ENCODE data around the gene FSTL5.

Gene FSTL5

DNA sequence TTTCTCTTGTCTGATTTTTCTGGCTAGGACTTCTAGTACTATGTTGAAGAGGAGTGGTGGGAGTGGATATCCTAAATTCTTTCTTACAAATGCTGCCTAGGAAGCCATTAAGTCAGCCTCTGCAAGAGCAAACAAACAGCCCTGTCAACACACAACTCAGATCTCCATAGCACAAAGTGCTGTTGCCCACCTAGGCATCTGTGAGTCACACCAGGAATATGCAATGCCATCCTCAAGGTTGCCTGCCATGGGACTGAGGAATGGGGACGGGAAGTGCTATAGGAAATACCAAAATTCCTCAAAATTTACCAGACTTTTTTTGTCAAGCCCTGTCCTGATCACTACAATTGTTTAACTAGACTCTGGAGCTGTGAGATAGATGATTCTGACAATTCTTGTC, 466.9 kb downstream of the FSTL5 start:
- DNase-seq = no peak

DNA sequence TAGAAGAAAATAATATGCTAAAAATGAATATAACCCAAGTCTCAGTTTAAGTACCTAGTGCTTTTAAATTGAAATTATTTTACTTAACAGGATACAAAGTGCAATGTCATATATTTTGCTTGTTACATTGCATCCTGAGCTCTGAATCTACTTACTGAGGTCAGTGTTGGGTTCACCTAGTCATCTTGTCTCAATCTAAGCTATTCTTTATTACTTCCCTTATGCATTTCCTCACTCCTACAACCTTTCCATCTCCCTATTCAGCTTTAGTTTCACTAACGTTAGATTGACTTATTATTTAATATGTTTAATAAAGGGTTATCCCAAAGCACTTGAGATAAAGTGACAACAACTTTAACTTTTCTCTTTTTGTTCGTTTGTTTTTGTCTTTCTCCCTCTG, 483.7 kb downstream of the FSTL5 start:
- DNase-seq = no peak

DNA sequence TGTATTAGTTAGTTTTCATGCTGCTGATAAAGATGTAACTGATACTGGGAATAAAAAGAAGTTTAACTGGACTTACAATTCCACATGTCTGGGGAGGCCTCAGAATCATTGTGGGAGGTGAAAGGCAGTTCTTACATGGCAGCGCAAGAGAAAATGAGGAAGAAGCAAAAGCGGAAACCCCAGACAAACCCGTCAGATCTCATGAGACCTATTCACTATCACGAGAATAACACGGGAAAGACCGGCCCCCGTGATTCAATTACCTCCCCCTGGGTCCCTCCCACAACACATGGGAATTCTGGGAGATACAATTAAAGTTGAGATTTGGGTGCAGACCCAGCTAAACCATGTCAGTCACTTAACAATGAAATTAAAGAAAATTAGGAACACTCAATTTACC, 499.1 kb downstream of the FSTL5 start:
- DNase-seq = peak in 1 of 3 donors; percentile 10

DNA sequence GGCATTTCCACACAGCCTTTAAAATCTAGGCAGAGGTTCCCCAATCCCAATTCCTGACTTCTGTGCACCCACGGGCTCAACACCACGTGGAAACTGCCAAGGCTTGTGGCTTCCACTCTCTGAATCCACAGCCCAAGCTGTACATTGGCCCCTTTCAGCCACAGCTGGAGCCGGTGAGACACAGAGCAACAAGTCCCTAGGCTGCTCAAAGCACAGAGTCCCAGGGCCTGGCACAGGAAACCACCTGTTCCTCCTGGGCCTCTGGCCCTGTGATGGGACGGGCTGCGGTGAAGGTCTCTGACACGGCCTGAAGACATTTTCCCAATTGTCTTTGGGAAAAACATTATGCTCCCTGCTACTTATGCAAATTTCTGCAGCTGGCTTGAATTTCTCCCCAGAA, 500.0 kb downstream of the FSTL5 start:
- no peak for DNase-seq

DNA sequence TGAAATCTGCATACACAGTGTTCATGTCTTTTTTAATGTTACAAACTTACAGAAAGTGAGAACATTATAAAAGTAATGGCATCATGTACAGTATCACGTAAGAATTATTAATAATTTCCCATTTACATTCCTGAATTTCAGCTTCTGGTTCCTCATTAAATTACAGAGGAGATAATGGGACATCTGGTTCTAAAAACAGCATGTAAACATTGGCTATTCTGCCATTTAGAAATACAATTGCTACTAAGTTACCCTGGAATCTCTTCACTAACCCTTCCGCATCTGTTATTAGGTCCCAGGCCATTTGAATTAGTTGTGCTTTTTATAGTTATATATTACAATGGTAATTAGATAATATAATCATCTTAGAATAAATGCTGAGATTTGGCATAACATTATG, 505.1 kb downstream of the FSTL5 start:
- no peak for DNase-seq

DNA sequence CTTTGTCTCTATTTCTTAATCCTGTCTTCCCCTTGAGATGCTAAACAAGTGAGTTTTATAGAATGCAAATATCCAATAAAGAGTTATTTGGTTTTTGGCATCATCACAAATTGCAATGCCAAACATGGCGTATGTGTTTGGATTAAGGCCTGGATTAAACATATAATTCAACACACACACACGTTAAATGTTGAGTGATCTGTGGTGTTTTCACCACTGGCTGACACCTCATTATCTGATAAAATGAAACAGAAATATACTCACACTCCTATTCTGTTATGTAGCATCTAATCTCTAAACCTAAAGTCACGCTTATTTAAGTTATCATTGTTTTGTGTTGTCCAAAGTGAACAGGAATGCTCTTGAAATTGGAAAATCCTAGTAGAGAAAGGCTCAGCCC, 506.2 kb downstream of the FSTL5 start:
- DNase-seq = no peak

DNA sequence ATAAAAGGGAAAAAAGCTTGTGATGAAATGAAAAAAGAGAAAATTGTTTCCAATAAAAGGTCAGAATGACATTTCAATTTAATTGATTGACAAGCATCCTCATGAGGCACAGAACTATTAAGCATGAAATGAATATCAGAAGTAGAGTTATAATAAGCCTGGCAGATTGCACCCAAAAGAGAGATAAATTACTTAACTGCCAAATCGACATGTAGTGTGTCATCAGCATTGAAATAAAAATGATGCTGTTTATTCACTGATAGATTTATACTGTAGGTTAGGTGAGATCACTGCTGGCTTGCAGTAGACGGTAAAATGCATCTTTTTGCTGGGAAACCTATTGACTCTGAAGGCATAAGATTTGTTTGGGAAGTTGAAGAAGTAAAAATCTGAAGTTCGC, 507.2 kb downstream of the FSTL5 start:
- no peak for DNase-seq

DNA sequence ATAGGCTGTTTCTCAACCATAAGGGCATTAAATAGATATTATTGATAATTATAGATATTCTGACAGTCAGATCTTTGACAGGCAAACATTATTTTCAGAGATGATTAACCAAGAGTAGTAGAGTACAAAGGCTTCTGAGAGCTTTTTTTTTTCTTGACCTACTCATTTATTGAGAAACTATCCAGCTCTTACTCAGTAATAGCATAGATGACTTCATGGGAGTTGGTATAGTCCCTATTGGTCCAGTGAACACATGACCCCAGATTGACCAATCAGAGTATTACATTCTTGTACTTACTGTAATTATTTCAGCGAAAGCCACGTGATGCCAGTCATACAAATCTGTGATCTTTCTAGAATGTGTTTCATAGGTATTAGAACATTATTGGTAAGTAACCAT, 508.7 kb downstream of the FSTL5 start:
- DNase-seq = peak in 2 of 3 donors; percentile 15 to 34

DNA sequence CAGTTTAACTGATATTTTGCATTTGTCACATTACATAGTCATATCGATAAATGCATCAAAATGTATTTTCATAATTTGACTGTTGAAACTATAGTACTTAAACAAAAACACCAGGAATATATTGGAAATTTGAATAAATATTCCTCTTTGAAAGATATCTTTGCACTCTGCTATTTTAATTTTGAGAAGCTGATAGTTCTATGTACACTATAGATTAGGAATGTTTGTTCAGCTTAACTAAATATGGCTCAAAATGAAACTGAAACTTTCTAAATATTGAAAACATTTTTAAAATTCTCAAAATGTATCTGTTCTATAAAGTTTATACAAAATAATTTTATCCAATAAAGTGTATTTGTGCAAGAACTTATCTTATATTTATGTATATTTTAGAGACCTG, 510.1 kb downstream of the FSTL5 start:
- no peak for DNase-seq

DNA sequence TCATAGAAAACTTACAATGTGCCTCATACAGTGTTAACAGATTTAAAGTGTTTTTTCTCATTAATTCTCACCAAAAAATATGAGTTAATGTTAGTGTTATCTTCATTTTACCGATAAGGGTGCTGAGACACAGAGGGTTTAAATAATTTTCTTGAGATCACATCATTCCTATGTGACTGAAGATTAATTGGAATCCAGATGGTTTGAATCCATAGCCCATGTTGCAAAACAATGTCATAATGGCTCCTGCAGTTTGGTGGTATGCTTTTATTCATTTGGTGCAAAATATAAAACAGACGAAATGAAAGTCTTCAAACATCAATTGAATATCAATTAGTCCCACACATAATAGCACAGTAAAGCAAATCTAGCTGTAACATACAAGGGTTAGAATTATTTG, 512.2 kb downstream of the FSTL5 start:
- DNase-seq = no peak

DNA sequence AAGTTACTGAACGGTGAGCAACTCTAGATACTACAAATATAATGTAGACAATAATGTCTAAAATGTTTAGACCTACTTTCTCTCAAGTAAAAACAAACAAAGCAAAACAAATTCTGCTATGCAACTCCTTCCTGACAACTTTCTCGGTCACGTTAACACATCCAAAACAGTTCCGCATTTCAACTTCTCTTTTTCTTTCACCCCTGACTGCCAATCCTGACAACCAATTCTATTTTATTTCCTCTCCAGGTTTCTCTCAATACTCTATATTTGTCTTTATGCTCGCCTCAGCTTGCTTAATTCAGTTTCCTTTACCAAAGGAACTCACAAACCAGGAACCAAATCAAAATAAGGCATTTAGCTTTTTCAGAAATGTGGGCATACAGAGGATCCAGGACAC, 513.0 kb downstream of the FSTL5 start:
- peak; percentile 46 to 70 (median 66) for DNase-seq

DNA sequence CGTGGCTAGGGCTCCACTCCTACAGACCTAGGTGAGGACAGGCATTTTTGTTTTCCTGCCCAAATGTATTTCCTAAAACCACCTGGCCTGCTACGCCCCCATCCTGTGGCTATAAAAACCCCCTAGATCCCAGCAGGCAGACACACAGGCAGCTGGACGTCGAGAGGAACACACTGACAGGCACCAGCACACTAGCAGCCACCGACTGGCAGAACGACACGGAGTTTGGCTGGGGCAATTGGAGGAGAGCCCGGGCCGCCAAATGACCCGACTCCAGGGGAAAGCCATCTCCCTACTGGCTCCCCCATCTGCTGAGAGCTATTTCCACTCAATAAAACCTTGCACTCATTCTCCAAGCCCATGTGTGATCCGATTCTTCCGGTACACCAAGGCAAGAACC, 516.0 kb downstream of the FSTL5 start:
- no peak for DNase-seq

DNA sequence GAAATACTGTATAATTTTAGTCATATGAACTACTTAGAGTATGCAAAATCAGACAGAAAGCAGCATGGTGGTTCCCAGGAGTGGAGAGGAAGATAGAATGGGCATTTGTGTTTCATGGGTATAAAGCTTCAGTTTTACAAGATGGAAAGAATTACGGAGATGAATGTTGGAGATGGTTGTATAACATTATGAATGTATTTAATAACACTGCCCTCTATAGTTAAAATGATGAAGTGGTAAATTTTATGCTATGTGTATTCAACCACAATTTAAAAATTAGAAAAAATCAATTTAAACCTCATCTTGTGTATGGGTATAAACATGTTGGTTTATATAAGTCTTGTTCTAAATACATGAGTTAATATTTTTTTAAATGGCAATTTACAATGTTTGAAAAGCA, 521.1 kb downstream of the FSTL5 start:
- DNase-seq = peak in 2 of 3 donors; percentile 23 to 45

DNA sequence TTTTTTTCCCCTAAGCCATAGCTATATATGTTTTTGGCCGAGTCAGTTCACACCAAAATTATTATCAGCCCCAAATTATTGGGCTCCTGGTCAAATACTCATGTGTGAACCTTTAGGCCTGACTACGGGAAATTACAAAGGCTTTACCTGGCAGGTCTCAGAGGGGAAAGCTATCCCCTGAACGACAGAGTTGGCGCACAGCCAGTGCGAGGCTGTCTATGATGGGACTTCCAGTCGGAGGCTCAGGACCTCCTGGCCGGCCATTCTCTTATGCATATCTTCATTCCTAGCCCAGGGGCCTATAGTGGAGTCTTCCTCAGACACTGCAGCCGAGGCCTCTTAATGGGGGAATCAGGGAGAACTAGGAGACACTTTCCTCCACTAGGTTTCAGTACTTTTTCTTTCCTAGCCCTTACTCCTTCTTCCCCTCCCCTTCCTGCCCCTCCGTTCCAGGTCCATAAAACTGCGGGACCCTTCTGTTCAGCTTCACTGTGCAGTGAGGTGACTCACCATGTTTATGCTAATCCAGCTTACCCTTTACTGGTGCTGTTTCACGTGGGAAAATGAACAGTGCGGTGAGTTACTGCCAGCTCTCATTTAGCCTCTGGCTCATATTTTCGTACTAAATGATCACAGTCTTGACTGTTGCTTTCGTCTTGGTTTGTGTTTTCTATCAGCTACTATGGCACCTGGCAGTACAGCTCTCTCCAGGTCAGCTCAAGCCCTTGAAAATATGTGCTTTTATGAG, 533.9 kb downstream of the FSTL5 start:
- no peak for DNase-seq

DNA sequence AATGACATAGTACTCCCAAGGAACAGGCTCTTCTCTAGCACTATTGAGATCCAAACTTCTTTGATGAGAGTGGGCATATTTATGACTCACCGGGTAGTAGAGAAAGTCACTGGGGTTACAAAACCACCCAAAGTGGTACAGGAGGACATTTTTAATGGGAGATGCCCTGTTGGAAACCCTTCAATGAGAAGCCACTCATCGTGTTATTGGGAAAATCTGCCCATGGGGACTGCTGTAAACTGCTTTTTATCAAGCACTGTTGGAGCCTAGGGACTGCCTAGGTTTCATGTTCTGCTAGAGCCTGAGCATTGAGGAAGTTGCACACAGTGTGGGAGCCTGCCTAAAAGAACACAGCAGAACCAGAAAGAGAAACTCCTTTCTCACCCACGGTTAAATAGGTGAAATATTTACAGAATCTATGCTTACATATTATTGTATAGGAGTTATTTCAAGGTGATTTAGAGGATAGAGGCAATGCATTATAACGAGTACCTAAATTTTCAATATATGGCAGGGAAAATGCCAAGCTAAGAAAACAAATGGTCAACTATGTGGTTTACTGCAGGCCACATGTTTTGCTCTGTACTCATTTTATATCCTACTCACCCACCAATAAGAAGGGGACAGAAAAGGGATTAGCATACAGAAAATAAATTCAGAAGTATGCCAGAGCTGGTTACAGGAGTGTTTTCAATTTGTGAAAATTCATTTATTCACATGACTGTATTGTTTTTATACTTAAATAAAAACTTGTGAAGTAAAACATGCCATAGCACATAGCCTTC, 559.1 kb downstream of the FSTL5 start:
- DNase-seq = peak; percentile 38 to 51 (median 47)

DNA sequence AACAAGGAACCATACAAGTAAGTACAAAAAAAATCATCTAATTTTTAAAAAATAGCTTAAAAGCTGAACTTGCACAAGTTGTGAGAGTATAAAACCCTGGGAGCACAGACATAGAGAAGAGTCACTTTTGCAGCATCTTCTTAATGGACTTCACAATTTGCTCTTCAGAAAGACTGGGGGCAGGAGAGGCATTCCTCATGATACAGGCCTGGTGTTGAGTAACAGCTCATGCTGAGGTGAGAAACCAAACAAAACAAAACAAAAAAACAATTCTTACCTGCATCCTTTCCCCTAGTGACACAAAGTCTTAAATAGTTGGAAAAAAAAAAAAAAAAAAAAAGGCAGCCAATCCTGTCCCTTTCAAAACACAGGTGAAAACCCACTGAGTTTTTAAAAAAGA, 562.8 kb downstream of the FSTL5 start:
- DNase-seq = no peak

DNA sequence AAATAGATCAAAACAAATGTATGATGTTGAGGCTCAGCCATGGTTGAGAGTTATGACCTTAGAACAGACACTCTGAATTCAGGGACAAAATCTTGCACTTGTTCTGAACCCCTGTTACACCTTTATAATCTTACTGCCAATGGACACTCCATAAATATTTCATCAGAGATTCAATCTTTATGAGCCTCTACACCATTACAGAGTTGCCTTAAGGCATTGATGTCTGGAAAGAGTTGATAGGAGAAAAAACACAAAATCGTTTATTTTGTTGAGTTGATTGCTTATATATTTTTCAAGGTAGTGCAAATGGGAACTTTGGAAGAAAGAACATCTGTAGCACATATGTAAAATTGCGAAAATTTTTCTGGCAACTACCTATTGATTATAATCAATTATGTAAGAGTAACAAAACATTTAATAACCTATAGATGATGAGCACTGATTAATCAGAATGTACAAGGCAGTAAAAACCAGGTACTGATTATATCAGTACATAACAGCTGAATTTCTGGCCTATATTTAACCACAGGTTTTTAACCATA, 568.5 kb downstream of the FSTL5 start:
- no peak for DNase-seq

DNA sequence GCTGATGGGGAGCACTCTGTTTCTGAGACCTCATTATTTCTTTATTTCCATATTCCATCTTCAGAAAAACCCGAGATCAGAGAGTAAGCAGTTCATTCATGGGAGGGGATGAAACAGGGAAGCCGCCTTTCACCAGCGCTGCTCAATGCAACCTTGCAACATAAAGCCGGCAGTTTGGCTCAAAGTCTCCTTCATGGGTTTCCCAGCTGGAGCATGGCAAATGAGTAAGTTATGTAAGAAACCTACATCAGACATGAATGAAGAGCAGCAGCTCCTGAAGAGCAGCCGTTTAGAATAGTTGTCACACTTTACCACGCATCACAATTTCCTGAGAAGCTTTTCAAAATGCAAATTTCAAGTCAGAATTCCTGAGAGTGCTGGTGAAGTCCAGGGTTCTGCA, 578.8 kb downstream of the FSTL5 start:
- no peak for DNase-seq

DNA sequence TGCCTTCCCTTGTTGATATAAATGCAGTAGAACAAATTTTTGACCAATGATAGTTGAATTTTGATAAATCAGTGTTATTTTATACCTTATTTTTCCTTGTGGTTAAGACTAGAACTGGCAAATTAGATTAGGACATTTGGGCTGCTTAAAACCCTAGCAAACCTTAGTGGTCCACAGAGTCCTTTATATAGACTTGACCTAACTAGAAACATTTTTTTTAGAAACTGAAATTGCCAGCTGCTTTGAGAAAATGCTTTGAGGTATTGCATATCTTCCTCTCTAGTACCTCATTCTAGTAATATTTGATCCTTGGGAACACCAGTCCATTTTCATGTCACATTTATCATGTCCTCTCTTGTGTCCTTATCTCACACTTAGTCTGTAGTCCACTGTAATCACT, 580.3 kb downstream of the FSTL5 start:
- DNase-seq = no peak

DNA sequence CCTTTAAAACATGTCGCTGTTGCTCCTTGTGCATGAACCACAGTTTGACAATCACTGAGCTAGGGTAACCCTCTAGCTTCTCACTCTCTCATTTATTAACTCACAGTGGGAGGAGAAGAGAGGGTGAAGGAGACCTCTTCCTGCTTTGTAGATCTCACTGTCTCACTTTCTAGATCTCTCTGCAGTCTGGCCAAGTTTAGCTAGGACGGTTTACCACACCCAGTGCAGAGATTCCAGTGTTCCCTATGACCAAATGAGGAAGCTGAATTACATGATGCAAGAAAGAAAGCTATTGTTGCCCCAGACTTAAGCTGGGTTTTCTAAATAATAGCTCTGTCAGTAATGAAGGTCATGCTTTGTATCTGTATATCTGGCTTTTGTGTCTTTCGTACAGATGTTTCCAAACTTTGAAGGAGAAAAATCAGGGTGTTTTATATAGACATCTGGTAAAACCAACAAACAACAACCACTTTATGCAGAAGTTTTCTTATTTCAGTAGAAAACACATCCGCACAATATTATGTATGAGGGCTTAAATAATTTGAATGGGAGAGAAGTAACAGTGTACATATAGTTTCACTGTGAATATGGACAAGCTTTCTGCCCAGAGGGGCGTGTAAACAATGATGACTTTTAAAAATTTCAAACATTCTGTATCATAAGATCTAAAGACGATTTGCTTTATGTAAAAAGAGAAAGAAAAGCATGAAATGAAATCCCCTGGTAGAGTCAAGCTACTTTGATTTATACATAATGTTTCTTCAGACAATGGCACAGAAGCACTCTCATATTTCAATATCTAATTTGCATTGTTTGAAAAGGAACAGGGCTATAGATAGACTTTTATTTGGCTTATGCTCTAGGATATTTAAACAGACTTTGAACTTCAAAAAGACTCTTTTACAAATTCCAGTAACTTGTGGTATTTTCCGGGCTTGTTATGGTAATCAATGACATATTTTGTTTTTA, 582.3 kb downstream of the FSTL5 start:
- DNase-seq = peak; percentile 66 to 81 (median 79)

DNA sequence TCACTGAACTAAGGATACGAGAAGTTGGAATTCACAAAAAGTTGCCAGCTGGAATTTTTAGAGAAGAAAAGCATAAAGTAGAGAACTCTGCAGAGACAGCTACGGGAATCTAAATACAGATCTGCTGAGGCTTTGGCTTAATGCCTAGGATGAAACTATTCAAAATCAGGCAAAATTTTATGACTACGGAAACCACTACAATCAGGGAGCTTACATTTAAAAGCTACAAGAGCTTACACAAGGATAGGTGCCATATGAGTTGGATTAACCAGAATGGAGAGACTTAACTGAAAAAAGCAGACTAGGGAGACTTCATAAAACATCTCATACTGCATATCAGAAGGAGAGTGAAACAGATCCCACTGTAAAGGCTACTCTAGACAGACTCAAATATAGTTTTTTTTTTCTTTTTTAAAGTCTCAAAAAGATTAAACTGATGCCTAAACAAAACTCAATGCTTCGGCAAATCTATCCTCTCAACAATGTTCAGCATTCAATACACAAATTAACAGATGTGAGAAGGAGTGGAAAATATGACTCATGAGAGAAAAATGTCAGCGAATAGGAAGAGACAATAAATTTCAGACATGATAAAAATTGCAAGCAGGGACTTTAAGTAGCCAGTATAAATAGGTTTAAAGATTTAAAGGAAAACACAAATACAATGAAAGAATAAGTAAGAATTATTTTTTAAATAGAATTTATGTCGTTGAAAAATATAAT, 586.1 kb downstream of the FSTL5 start:
- no peak for DNase-seq

DNA sequence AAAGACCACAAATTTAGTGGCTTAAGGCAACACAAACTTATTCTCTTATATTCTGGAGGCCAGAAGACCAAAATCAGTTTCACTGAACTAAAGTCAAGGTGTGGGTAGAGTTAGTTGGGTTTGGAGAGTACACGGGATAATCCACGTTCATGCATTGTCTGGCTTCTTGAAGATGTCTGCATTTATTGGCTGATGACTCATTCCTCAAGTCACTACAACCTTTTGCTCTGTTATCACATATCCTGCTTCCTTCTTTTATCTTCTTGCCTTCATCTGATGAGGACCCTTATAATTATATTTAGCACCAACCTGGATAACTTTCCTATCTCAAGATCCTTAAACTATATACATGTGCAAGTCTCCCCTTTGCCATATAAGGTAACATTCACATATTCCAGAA, 590.0 kb downstream of the FSTL5 start:
- peak in 1 of 3 donors; percentile 31 for DNase-seq

Measured in suppressor macrophage treated with lipopolysaccharide for 1 hour (primary cell).